IMR-90 (cell line): ENCODE results near the gene TNKS1BP1. TPM values are rescaled to one million over a fixed set of nuclear protein-coding genes. Genes with fewer than 3 reads are reported as not detected.

Experiments used
- ATAC-seq: fragments of 200-7000 bp; cut with Tn5 transposase; 2 replicates; pipeline ENCODE4 v1.9.1; 2020; ENCODE audit warnings: low read depth, mild to moderate bottlenecking, moderate library complexity
- BruUV-seq: library from RNA; stranded (reverse); fragments of 400-500 nt; replicated peaks from 2 replicates; lab custom pipeline; 2021; lab: Mats Ljungman, UMichigan
- CTCF ChIA-PET: fragments of 300-600 bp; formaldehyde crosslinking; extraction: SDS; loops from one replicate; lab custom pipeline; 2021; ENCODE audit warnings: antibody characterized with exemption; lab: Yijun Ruan, JAX
- POLR2A ChIA-PET: fragments of 300-600 bp; sonication (Branson Sonifier 250); formaldehyde crosslinking; loops from one replicate; lab custom pipeline; 2022; ENCODE audit warnings: antibody characterized with exemption; ENCODE audit not compliant: unreplicated experiment; lab: Charles Lee
- DNase-seq: peaks from one replicate; pipeline ENCODE4 v3.0.0; 2013
- H2AFZ ChIP-seq: replicated peaks from 2 replicates; pipeline ENCODE3; 2013; ENCODE audit warnings: low read length, mild to moderate bottlenecking; ENCODE audit not compliant: poor library complexity
- H2AK5ac ChIP-seq: 2 replicates; pipeline ENCODE4 v1.6.1; 2013; ENCODE audit warnings: low read depth, low read length, inconsistent platforms
- H2AK9ac ChIP-seq: replicated peaks from 2 replicates; pipeline ENCODE3; 2013; ENCODE audit warnings: mild to moderate bottlenecking, low read depth, low read length, moderate library complexity; ENCODE audit not compliant: poor library complexity
- H2BK120ac ChIP-seq: 2 replicates; pipeline ENCODE4 v1.6.1; 2013; ENCODE audit warnings: low read depth, low read length, inconsistent platforms
- H2BK15ac ChIP-seq: 3 replicates; pipeline ENCODE4 v1.6.1; 2013; ENCODE audit warnings: low read depth, low read length, inconsistent platforms
- H2BK20ac ChIP-seq: 2 replicates; pipeline ENCODE4 v1.6.1; 2013; ENCODE audit warnings: low read depth, mild to moderate bottlenecking, inconsistent platforms, low read length, moderate library complexity
- H2BK5ac ChIP-seq: 2 replicates; pipeline ENCODE4 v1.6.1; 2013; ENCODE audit warnings: mild to moderate bottlenecking, low read depth, low read length, inconsistent platforms; ENCODE audit not compliant: poor library complexity, severe bottlenecking
- H3K14ac ChIP-seq: replicated peaks from 2 replicates; pipeline ENCODE4 v1.6.1; 2013; ENCODE audit warnings: low read depth, low read length, inconsistent platforms
- H3K18ac ChIP-seq: 2 replicates; pipeline ENCODE4 v1.6.1; 2013; ENCODE audit warnings: low read depth, low read length, control low read depth
- H3K23ac ChIP-seq: 2 replicates; pipeline ENCODE4 v1.6.1; 2013; ENCODE audit warnings: low read depth, low read length, inconsistent platforms
- H3K27ac ChIP-seq: 2 replicates; pipeline ENCODE4 v1.5.1; 2013; ENCODE audit warnings: mild to moderate bottlenecking, control low read depth, low read length; ENCODE audit not compliant: insufficient read depth
- H3K27me3 ChIP-seq: 2 replicates; pipeline ENCODE4 v1.6.1; 2013; ENCODE audit warnings: low read length; ENCODE audit not compliant: control insufficient read depth, insufficient read depth
- H3K36me3 ChIP-seq: 2 replicates; pipeline ENCODE4 v1.6.1; 2013; ENCODE audit warnings: low read length, mixed read lengths; ENCODE audit not compliant: control insufficient read depth, insufficient read depth
- H3K4ac ChIP-seq: 2 replicates; pipeline ENCODE4 v1.6.1; 2013; ENCODE audit warnings: low read depth, low read length, inconsistent platforms
- H3K4me1 ChIP-seq: 2 replicates; pipeline ENCODE4 v1.6.1; 2013; ENCODE audit warnings: low read length, mixed read lengths; ENCODE audit not compliant: control insufficient read depth, insufficient read depth
- H3K4me2 ChIP-seq: 2 replicates; pipeline ENCODE4 v1.6.1; 2013; ENCODE audit warnings: low read depth, mild to moderate bottlenecking, control low read depth, low read length, moderate library complexity
- H3K4me3 ChIP-seq: 2 replicates; pipeline ENCODE4 v1.5.1; 2013; ENCODE audit warnings: low read depth, mild to moderate bottlenecking, control low read depth, low read length, moderate library complexity; ENCODE audit not compliant: insufficient read depth
- H3K56ac ChIP-seq: 2 replicates; pipeline ENCODE4 v1.6.1; 2013; ENCODE audit warnings: low read length, inconsistent platforms; ENCODE audit not compliant: insufficient read depth; ENCODE audit errors: extremely low read depth
- H3K79me1 ChIP-seq, 2 experiments: 2 replicates each; pipeline ENCODE4 v1.6.1; 2013; ENCODE audit warnings: low read length in 2 of 2, inconsistent platforms in 1 of 2, low read depth in 1 of 2
- H3K9ac ChIP-seq: 2 replicates; pipeline ENCODE4 v1.6.1; 2013; ENCODE audit warnings: low read depth, low read length, control low read depth
- H3K9me1 ChIP-seq: 2 replicates; pipeline ENCODE4 v1.6.1; 2013; ENCODE audit warnings: low read length, inconsistent platforms; ENCODE audit not compliant: insufficient read depth
- H3K9me3 ChIP-seq: 2 replicates; pipeline ENCODE4 v1.6.1; 2013; ENCODE audit warnings: low read length; ENCODE audit not compliant: control insufficient read depth, insufficient read depth
- H4K20me1 ChIP-seq: 2 replicates; pipeline ENCODE4 v1.6.1; 2013; ENCODE audit warnings: low read length, inconsistent platforms; ENCODE audit not compliant: insufficient read depth
- H4K5ac ChIP-seq: 2 replicates; pipeline ENCODE4 v1.6.1; 2013; ENCODE audit warnings: mild to moderate bottlenecking, low read depth, low read length, control low read depth
- H4K8ac ChIP-seq, 2 experiments: 2 replicates each; pipeline ENCODE4 v1.6.1; 2013; ENCODE audit warnings: low read depth in 2 of 2, low read length in 2 of 2, control low read depth in 1 of 2, inconsistent platforms in 1 of 2
- H4K91ac ChIP-seq: 2 replicates; pipeline ENCODE4 v1.6.1; 2013; ENCODE audit warnings: low read depth, low read length, inconsistent platforms; ENCODE audit not compliant: insufficient read depth
- BHLHE40 ChIP-seq: fragments of 150-350 bp; IDR thresholded peaks from 2 replicates; pipeline ENCODE4 v1.6.1; 2016; ENCODE audit warnings: mild to moderate bottlenecking, low read depth, low read length
- CEBPB ChIP-seq: IDR thresholded peaks from 2 replicates; pipeline ENCODE4 v1.6.1; 2012; ENCODE audit warnings: low read depth, low read length, improper control_type of control experiment
- CHD1 ChIP-seq: IDR thresholded peaks from 2 replicates; pipeline ENCODE4 v1.6.1; 2012; ENCODE audit warnings: low read depth, low read length, improper control_type of control experiment
- FOS ChIP-seq: fragments of 150-350 bp; IDR thresholded peaks from 2 replicates; pipeline ENCODE4 v1.6.1; 2016; ENCODE audit warnings: low read depth, low read length
- MAFK ChIP-seq: IDR thresholded peaks from 2 replicates; pipeline ENCODE4 v1.6.1; 2012; ENCODE audit warnings: low read depth, low read length, improper control_type of control experiment
- MAZ ChIP-seq: IDR thresholded peaks from 2 replicates; pipeline ENCODE4 v1.6.1; 2012; ENCODE audit warnings: low read depth, mild to moderate bottlenecking, low read length, improper control_type of control experiment, moderate library complexity, borderline replicate concordance
- MXI1 ChIP-seq: IDR thresholded peaks from 2 replicates; pipeline ENCODE4 v1.6.1; 2012; ENCODE audit warnings: low read depth, mild to moderate bottlenecking, low read length, moderate library complexity, borderline replicate concordance
- NFE2L2 ChIP-seq: fragments of 150-350 bp; IDR thresholded peaks from 2 replicates; pipeline ENCODE4 v1.6.1; 2016; ENCODE audit warnings: low read depth, mild to moderate bottlenecking, low read length
- POLR2A ChIP-seq: IDR thresholded peaks from 2 replicates; pipeline ENCODE4 v1.6.1; 2012; ENCODE audit warnings: mild to moderate bottlenecking, low read depth, low read length
- RAD21 ChIP-seq: IDR thresholded peaks from 2 replicates; pipeline ENCODE4 v1.6.1; 2012; ENCODE audit warnings: low read length, improper control_type of control experiment
- RCOR1 ChIP-seq: IDR thresholded peaks from 2 replicates; pipeline ENCODE4 v1.6.1; 2012; ENCODE audit warnings: mild to moderate bottlenecking, low read length, improper control_type of control experiment; ENCODE audit not compliant: insufficient replicate concordance
- RFX5 ChIP-seq: IDR thresholded peaks from 2 replicates; pipeline ENCODE4 v1.8.0; 2012; ENCODE audit warnings: low read depth, mild to moderate bottlenecking, low read length, moderate library complexity
- SMC3 ChIP-seq: fragments of 150-350 bp; IDR thresholded peaks from 2 replicates; pipeline ENCODE4 v1.6.1; 2016; ENCODE audit warnings: low read depth, mild to moderate bottlenecking, antibody characterized with exemption, low read length, moderate library complexity
- WGBS, 2 experiments: methylation state at CpG; one replicate each; pipeline versions ENCODE4 v1.1.5 to v1.1.7; 2013; ENCODE audit warnings: missing lambda C conversion rate in 2 of 2; ENCODE audit not compliant: insufficient read length in 1 of 2; ENCODE audit errors: extremely low coverage in 2 of 2; 5-methylcytosine and 5-hydroxymethylcytosine counted together
- dilution Hi-C: fragments of 300-500 bp; cut with HindIII; formaldehyde crosslinking; loops from one replicate; pipeline ENCODE4 v1.14.3; 2018; ENCODE audit warnings: low sequenced_read_pairs; ENCODE audit not compliant: unreplicated experiment
- in situ Hi-C: fragments of 300-500 bp; cut with MboI; formaldehyde crosslinking; loops from 3 replicates; pipeline ENCODE4 v1.14.3; 2019; ENCODE audit warnings: low sequenced_read_pairs, inconsistent platforms, mixed read lengths
- intact Hi-C: fragments of 100-400 bp; cut with micrococcal nuclease; formaldehyde crosslinking; loops from 2 replicates; pipeline ENCODE4 v1.10.0; 2022
- polyA plus RNA-seq, 3 experiments: library from polyadenylated mRNA; depleted of rRNA; stranded (reverse); fragments of >200 nt; gene quantifications; 2 replicates each; pipeline ENCODE4 v1.2.3, GENCODE V29; 2012; ENCODE audit warnings: low replicate concordance in 1 of 3
- total RNA-seq: library from RNA; depleted of rRNA; stranded (reverse); fragments of >200 nt; gene quantifications from 2 replicates; pipeline ENCODE4 v1.2.3, GENCODE V29; 2012
- TF ChIP-seq, protein P1 (sequence below): conservative IDR thresholded peaks from 2 replicates; pipeline ENCODE4 v1.5.1; 2012; ENCODE audit warnings: mild to moderate bottlenecking, low read depth, low read length, improper control_type of control experiment
- TF ChIP-seq, protein P2 (sequence below): fragments of 150-350 bp; IDR thresholded peaks from 2 replicates; pipeline ENCODE4 v1.6.1; 2017; ENCODE audit warnings: mild to moderate bottlenecking, antibody characterized with exemption, low read length, low read depth
- TF ChIP-seq, protein P3 (sequence below): fragments of 150-350 bp; IDR thresholded peaks from 2 replicates; pipeline ENCODE4 v1.6.1; 2016; ENCODE audit warnings: low read depth, mild to moderate bottlenecking, low read length, moderate library complexity, borderline replicate concordance

The TNKS1BP1 gene
- total and polyA plus RNA-seq, 2 of the 4 experiments (the other 2 are of a cell fraction): 31.7 to 71.4 TPM

DNA sequence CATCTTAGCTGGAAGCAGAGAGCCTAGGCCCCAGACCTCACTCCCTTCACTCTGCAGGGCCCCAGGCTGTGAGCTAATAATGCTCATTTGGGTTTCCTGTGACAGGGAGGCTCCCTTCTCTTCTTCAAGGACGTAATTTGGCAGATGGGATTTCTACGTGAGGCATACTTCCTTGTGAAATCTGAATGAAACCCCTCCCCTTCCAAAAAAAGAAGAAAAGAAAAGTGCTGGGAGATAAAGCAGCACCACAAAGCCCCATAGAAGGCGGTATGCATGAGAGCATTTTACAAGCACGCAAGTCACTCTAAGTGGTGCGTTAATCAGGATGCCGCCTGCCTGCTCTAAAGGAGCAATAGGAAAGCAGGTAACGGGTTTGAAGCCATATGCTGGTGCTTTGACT is 19.1 kb upstream of the TNKS1BP1 start:
- no peaks in the 10 kb centered on the region for H3K9me1 ChIP-seq
- intact Hi-C loops: loop anchor here (2.0 to 10.0 kb wide), 3 partner anchors 113 to 1181 kb away; no protein-coding TSS in a partner anchor
- no peak overlapping the region for H2BK5ac ChIP-seq
- no peak overlapping the region for H4K8ac ChIP-seq
- peaks cover 26% of the 10 kb centered on the region for H3K27me3 ChIP-seq
- no peak overlapping the region for H4K5ac ChIP-seq
- H3K27ac ChIP-seq: no peak overlapping the region
- no peak overlapping the region for H3K56ac ChIP-seq
- no peak overlapping the region for H2AFZ ChIP-seq
- WGBS, 2 experiments: 73% methylated on average over 3 of the region's 7 CpGs; no CpG with 5 or more reads in 1 of the 2 experiments
- H3K4me2 ChIP-seq: no peak overlapping the region
- no peak for TF ChIP-seq RFX5
- TF ChIP-seq, protein P1, sequence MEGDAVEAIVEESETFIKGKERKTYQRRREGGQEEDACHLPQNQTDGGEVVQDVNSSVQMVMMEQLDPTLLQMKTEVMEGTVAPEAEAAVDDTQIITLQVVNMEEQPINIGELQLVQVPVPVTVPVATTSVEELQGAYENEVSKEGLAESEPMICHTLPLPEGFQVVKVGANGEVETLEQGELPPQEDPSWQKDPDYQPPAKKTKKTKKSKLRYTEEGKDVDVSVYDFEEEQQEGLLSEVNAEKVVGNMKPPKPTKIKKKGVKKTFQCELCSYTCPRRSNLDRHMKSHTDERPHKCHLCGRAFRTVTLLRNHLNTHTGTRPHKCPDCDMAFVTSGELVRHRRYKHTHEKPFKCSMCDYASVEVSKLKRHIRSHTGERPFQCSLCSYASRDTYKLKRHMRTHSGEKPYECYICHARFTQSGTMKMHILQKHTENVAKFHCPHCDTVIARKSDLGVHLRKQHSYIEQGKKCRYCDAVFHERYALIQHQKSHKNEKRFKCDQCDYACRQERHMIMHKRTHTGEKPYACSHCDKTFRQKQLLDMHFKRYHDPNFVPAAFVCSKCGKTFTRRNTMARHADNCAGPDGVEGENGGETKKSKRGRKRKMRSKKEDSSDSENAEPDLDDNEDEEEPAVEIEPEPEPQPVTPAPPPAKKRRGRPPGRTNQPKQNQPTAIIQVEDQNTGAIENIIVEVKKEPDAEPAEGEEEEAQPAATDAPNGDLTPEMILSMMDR: no peak
- TF ChIP-seq, protein P2, sequence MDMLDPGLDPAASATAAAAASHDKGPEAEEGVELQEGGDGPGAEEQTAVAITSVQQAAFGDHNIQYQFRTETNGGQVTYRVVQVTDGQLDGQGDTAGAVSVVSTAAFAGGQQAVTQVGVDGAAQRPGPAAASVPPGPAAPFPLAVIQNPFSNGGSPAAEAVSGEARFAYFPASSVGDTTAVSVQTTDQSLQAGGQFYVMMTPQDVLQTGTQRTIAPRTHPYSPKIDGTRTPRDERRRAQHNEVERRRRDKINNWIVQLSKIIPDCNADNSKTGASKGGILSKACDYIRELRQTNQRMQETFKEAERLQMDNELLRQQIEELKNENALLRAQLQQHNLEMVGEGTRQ: no peak
- no peak for TF ChIP-seq RCOR1
- no peak for TF ChIP-seq MAZ
- no peak for TF ChIP-seq FOS
- TF ChIP-seq, protein P3, sequence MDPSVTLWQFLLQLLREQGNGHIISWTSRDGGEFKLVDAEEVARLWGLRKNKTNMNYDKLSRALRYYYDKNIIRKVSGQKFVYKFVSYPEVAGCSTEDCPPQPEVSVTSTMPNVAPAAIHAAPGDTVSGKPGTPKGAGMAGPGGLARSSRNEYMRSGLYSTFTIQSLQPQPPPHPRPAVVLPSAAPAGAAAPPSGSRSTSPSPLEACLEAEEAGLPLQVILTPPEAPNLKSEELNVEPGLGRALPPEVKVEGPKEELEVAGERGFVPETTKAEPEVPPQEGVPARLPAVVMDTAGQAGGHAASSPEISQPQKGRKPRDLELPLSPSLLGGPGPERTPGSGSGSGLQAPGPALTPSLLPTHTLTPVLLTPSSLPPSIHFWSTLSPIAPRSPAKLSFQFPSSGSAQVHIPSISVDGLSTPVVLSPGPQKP: no peak
- TF ChIP-seq POLR2A: no peak
- TF ChIP-seq MXI1: no peak
- no peak for TF ChIP-seq SMC3
- no peak for TF ChIP-seq CHD1
- no peak for TF ChIP-seq CEBPB
- no peak for TF ChIP-seq NFE2L2
- TF ChIP-seq RAD21: no peak
- no peak for TF ChIP-seq MAFK
- TF ChIP-seq BHLHE40: no peak
- H2BK20ac ChIP-seq: no peak overlapping the region
- no peak overlapping the region for H3K23ac ChIP-seq
- no peak overlapping the region for H4K91ac ChIP-seq
- CTCF ChIA-PET: interaction anchor here (0.7 to 1.0 kb wide), 2 partner anchors 17 to 149 kb away, joined by 3 read pairs; no protein-coding TSS in a partner anchor
- no peak overlapping the region for H2BK120ac ChIP-seq
- in situ Hi-C loops: loop anchor here (5.0 kb wide), 1 partner anchor 183 kb away; no protein-coding TSS in a partner anchor
- H2AK9ac ChIP-seq: no peak overlapping the region
- BruUV-seq: no TSS peak
- H3K4ac ChIP-seq: no peak overlapping the region
- H4K20me1 ChIP-seq: no peaks in the 10 kb centered on the region
- H3K9ac ChIP-seq: no peak overlapping the region
- H3K9me3 ChIP-seq: no peaks in the 10 kb centered on the region
- dilution Hi-C loops: no loop called here
- POLR2A ChIA-PET: no interaction called here
- H2BK15ac ChIP-seq: no peak overlapping the region
- no peak for ATAC-seq
- no peaks in the 10 kb centered on the region for H3K79me1 ChIP-seq
- no peak overlapping the region for H2AK5ac ChIP-seq
- H3K14ac ChIP-seq: no peak overlapping the region
- no peak overlapping the region for H3K4me3 ChIP-seq
- no peaks in the 10 kb centered on the region; the same call in 1 of the 2 replicates for H3K4me1 ChIP-seq
- H3K36me3 ChIP-seq: no peaks in the 10 kb centered on the region
- H3K18ac ChIP-seq: no peak overlapping the region
- no peak for DNase-seq
